ENCODE data around the gene MSLN. TPM values are rescaled to one million over a fixed set of nuclear protein-coding genes. Genes with fewer than 3 reads are reported as not detected.
"Not testable (repeated sequence)": the region's sequence is repeated elsewhere in the genome, so short reads cannot be mapped to it uniquely, and the experiment has no call there.

Gene MSLN
- total and polyA plus RNA-seq, 2 donors (not counting 3 experiments of a cell fraction or from before 2014, with no cell fraction given): not detected

DNA sequence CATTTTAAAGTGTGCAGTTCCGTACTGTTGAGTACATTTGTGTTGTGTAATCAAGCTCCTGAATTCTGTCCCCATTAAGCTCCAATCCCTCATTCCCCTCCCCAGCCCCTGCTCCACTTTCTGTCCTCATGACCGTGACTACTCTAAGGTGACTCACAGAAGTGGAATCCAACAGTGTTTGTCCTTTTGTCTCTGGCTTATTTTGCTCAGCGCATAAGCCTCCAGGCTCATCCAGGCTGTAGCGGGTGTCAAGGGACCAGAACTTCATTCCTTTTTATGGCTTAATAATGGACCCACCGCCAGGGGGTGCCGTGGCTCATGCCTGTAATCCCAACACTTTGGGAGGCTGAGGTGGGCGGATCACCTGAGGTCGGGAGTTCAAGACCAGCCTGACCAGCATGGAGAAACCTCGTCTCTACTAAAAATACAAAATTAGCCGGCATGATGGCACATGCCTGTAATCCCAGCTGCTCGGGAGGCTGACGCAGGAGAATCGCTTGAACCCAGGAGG, 47.7 kb upstream of the MSLN start:
- intact Hi-C loops (cut with micrococcal nuclease): loop anchor here (1.0 to 2.0 kb wide), 2 partner anchors 29 to 342 kb away; no protein-coding TSS in a partner anchor
- H2AFZ ChIP-seq (ENCODE audit: low read depth, low read length); POLR2A ChIA-PET; H3K36me3 ChIP-seq (ENCODE audit: control insufficient read depth in 2 of 2, extremely low read depth in 1 of 2, insufficient read depth in 2 of 2, low read length in 2 of 2); H3K27ac ChIP-seq (ENCODE audit: insufficient read depth, low read depth, low read length); H3K4me1 ChIP-seq (ENCODE audit: control insufficient read depth, extremely low read depth, insufficient read depth, low read length); H4K20me1 ChIP-seq (replicated peaks; ENCODE audit: control insufficient read depth, extremely low read depth, insufficient read depth, low read length); dilution Hi-C loops (cut with MboI; ENCODE audit: extremely low pct_ligation_motif_present, low sequenced_read_pairs); H3K9me3 ChIP-seq (replicated peaks; ENCODE audit: control insufficient read depth, insufficient read depth, low read length); H3K9ac ChIP-seq (replicated peaks; ENCODE audit: extremely low read depth, insufficient read depth, low read length); BruUV-seq (replicated peaks); H3K4me3 ChIP-seq (replicated peaks in 1 of 3; ENCODE audit: insufficient read depth in 1 of 3, low read depth in 1 of 3, low read length in 3 of 3); H3K79me2 ChIP-seq (ENCODE audit: control insufficient read depth, insufficient read depth, low read length); H3K9me1 ChIP-seq (replicated peaks; ENCODE audit: control insufficient read depth, extremely low read depth, insufficient read depth, low read length); H3K27me3 ChIP-seq (ENCODE audit: control insufficient read depth in 2 of 2, insufficient read depth in 2 of 2, low read length in 2 of 2); H3K4me2 ChIP-seq (ENCODE audit: insufficient read depth, low read length): not testable (repeated sequence)
- DNase-seq (ENCODE audit: low read depth, low spot score) (peak; percentile 46), FAIRE-seq (peak; percentile 53)
- peak; percentile 22 for TF ChIP-seq FOS (IDR thresholded peaks at IDR 0.05; ENCODE audit: borderline replicate concordance, insufficient read depth, low read length)
- TF ChIP-seq, protein P1, sequence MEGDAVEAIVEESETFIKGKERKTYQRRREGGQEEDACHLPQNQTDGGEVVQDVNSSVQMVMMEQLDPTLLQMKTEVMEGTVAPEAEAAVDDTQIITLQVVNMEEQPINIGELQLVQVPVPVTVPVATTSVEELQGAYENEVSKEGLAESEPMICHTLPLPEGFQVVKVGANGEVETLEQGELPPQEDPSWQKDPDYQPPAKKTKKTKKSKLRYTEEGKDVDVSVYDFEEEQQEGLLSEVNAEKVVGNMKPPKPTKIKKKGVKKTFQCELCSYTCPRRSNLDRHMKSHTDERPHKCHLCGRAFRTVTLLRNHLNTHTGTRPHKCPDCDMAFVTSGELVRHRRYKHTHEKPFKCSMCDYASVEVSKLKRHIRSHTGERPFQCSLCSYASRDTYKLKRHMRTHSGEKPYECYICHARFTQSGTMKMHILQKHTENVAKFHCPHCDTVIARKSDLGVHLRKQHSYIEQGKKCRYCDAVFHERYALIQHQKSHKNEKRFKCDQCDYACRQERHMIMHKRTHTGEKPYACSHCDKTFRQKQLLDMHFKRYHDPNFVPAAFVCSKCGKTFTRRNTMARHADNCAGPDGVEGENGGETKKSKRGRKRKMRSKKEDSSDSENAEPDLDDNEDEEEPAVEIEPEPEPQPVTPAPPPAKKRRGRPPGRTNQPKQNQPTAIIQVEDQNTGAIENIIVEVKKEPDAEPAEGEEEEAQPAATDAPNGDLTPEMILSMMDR (IDR thresholded peaks at IDR 0.05; ENCODE audit: extremely low read depth in 1 of 2, insufficient read depth in 1 of 2, low read depth in 1 of 2, low read length in 2 of 2): peak; percentile 36
- CTCF ChIA-PET: interaction anchor here (0.8 to 3.0 kb wide), 15 partner anchors 9 to 343 kb away, joined by 3 to 67 read pairs (median 5); partner anchors contain the start of genes ANTKMT, CHTF18, HAGHL and RPUSD1

DNA sequence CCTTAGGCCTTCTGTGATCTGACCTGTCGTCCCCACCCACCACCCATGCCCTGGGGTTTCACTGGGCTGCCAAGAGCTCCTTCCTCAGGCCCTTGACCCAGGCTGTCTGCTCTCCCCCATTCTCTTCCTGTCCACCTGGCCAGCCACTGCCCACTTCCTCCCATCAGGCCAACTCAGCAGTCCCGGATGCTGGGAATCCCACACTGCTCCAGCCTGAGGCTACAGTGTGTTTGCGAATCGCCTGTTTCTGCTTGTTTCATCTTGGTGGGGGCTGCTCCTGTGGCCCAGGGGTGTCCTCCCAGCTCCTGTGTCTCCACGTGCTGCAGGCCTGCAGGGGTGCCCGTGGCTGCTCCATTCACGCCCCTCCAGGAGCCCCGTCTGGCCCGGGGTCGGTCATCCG, 46.5 kb upstream of the MSLN start:
- Histone ChIP-seq H3K4me2 (ENCODE audit: insufficient read depth, low read length) (no peak overlapping the region), H2AFZ (ENCODE audit: low read depth, low read length) (no peak overlapping the region), H3K9me3 (replicated peaks; ENCODE audit: control insufficient read depth, insufficient read depth, low read length) (no peaks in the 10 kb centered on the region), H3K9me1 (replicated peaks; ENCODE audit: control insufficient read depth, extremely low read depth, insufficient read depth, low read length) (no peaks in the 10 kb centered on the region), H3K9ac (replicated peaks; ENCODE audit: extremely low read depth, insufficient read depth, low read length) (no peak overlapping the region), H3K36me3 (ENCODE audit: control insufficient read depth in 2 of 2, extremely low read depth in 1 of 2, insufficient read depth in 2 of 2, low read length in 2 of 2) (no peaks in the 10 kb centered on the region), H3K4me3 (replicated peaks in 1 of 3; ENCODE audit: insufficient read depth in 1 of 3, low read depth in 1 of 3, low read length in 3 of 3) (no peak overlapping the region), H3K79me2 (ENCODE audit: control insufficient read depth, insufficient read depth, low read length) (no peaks in the 10 kb centered on the region), H3K4me1 (ENCODE audit: control insufficient read depth, extremely low read depth, insufficient read depth, low read length) (peaks cover 10% of the 10 kb centered on the region), H3K27ac (ENCODE audit: insufficient read depth, low read depth, low read length) (no peak overlapping the region), H3K27me3 (ENCODE audit: control insufficient read depth in 2 of 2, insufficient read depth in 2 of 2, low read length in 2 of 2) (no peaks in the 10 kb centered on the region), H4K20me1 (replicated peaks; ENCODE audit: control insufficient read depth, extremely low read depth, insufficient read depth, low read length) (no peaks in the 10 kb centered on the region)
- ChIA-PET POLR2A (no interaction called here), CTCF (interaction anchor here (3.0 kb wide), 1 partner anchor 71 kb away, joined by 67 read pairs; no protein-coding TSS in a partner anchor)
- dilution Hi-C loops (cut with MboI; ENCODE audit: extremely low pct_ligation_motif_present, low sequenced_read_pairs): no loop called here
- no TSS peak for BruUV-seq (replicated peaks)
- DNase-seq (ENCODE audit: low read depth, low spot score): no peak
- intact Hi-C loops (cut with micrococcal nuclease): loop anchor here (2.0 kb wide), 1 partner anchor 15 kb away; no protein-coding TSS in a partner anchor
- no peak for FAIRE-seq
- no peak for TF ChIP-seq POLR2AphosphoS5 (IDR thresholded peaks at IDR 0.05; ENCODE audit: insufficient read depth, low read depth, low read length)

All from endothelial cell of umbilical vein (primary cell).